Activated T-helper 2 cell treated with anti-CD3 and anti-CD28 coated beads, Interferon-gamma antibody, Interleukin-2, Interleukin-4, amounts not matched to agents 10 μg/mL and 5 μg/mL and 100 μg/mL, durations not matched to agents 14 hours and 24 hours and 36 hours (primary cell): Measurements from ENCODE around the gene DNAJC5. TPM values are rescaled to one million over a fixed set of nuclear protein-coding genes. Genes with fewer than 3 reads are reported as not detected.

Source experiments
- DNase-seq: peaks from one replicate; pipeline ENCODE4 v3.0.0; 2021; ENCODE audit warnings: low spot score
- H3K27ac Mint-ChIP-seq: one replicate; pipeline ENCODE4 v1.8.0; 2021; ENCODE audit warnings: mixed read lengths
- H3K27me3 Mint-ChIP-seq: one replicate; pipeline ENCODE4 v1.8.0; 2021; ENCODE audit warnings: low read depth, mixed read lengths
- H3K36me3 Mint-ChIP-seq: one replicate; pipeline ENCODE4 v1.8.0; 2021; ENCODE audit warnings: low read depth, mixed read lengths
- H3K4me1 Mint-ChIP-seq: one replicate; pipeline ENCODE4 v1.8.0; 2021; ENCODE audit warnings: low read depth, mixed read lengths
- H3K4me3 Mint-ChIP-seq: one replicate; pipeline ENCODE4 v1.8.0; 2021; ENCODE audit warnings: low read depth, mild to moderate bottlenecking, moderate library complexity, mixed read lengths
- H3K9me3 Mint-ChIP-seq: one replicate; pipeline ENCODE4 v1.8.0; 2021; ENCODE audit warnings: mixed read lengths
- intact Hi-C: fragments of 100-400 bp; cut with micrococcal nuclease; formaldehyde crosslinking; loops from one replicate; pipeline ENCODE4 v1.15.1; 2023
- total RNA-seq: library from RNA; stranded (reverse); gene quantifications from 2 replicates; pipeline ENCODE4 v1.2.3, GENCODE V29; 2022

The DNAJC5 gene
- total RNA-seq, 1 donor from 2014 or later: 38.1 TPM

GRCh38 chr20:63979229-63979556, 84.3 kb downstream of the DNAJC5 start:
- Mint-ChIP-seq H3K9me3 (no peaks in the 10 kb centered on the region), H3K27me3 (no peaks in the 10 kb centered on the region), H3K4me3 (peak overlapping the region; percentile 83), H3K36me3 (peaks cover 41% of the 10 kb centered on the region), H3K4me1 (peaks cover 55% of the 10 kb centered on the region), H3K27ac (peak overlapping the region; percentile 79)
- intact Hi-C loops: loop anchor here (10.0 kb wide), 2 partner anchors 114 to 274 kb away; partner anchors contain the start of genes ABHD16B, ARFRP1, TPD52L2 and ZGPAT
- DNase-seq: no peak

DNA sequence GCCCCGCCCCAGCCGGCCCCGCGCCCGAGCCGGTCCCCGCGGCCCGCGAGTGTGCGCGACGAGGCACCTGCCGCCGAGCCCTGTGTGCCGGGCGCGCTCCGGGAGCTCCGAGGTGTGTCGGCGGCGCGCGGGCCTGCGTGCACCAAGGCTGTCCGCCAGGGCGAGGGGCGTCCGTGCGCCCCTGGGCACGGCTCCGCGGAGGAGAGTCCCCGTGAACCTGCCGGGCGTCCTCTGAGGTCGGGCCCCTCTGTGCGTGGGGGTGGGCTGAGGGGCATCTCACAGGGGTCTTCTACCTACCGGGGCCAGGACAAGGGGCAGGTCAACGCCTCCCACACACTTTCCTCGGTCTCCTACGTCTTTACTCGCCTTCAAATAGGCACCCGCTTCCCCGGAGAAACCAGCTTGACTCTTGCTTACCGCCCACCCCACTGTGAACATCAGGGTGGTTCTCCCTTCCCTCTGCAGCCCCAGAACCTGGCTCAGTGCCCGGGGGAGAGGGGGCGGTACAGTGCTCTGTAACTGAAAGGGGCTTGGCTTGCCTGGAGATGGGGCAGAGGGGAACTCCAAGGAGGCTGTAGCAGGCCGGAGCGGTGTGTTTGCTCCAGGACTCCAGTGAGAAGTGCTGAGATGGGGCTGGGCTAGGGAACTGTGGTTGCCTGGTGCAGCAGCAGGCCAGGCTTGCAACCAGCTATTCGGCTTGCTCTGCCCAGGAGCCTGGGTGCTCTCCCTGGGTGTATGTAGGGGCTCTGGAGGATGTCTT, 84.8 kb downstream of the DNAJC5 start, which contains the start of gene SAMD10:
Gene SAMD10 (minus strand): TSS at position 86 of the 760 bp plus-strand sequence. CDS start 175 bp downstream, outside the sequence.
- peak within 1 kb of the TSS; percentile 96 for H3K4me3 Mint-ChIP-seq
- intact Hi-C loops: loop anchor here (1.0 to 10.0 kb wide), 9 partner anchors 23 to 443 kb away; partner anchors contain the start of genes ABHD16B, ARFRP1, PTK6 and RGS19
- H3K4me1 Mint-ChIP-seq: peaks cover 58% of the 10 kb centered on the region
- peaks cover 43% of the 10 kb centered on the region for H3K36me3 Mint-ChIP-seq
- H3K27ac Mint-ChIP-seq: peak within 1 kb of the TSS; percentile 99
- no peaks in the 10 kb centered on the region for H3K9me3 Mint-ChIP-seq
- DNase-seq: peak; percentile 53
- H3K27me3 Mint-ChIP-seq: no peaks in the 10 kb centered on the region

DNA sequence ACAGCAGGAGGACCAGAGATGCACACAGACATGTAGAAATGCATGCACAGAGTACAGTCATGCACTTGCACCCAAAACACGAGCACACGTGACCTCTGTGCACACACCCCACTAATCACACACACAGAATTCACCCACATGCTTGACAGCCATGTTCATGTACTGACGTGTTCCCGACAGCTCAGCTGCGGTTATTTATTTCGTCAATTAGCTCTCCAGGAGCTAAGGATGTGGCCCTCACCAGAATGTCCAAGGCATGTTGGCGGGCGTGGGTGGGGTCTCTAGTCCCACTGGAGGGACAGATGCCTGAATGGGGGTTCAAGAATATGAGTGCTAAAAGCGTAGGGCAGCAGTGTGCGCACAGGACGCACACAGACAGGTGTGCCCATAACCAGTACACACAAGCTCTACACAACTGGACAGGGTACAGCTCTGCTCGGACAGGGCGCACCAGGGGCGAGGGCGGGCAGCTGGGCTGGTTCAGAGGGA, 85.4 kb downstream of the DNAJC5 start:
- intact Hi-C loops: loop anchor here (1.0 to 5.0 kb wide), 7 partner anchors 24 to 444 kb away; partner anchors contain the start of genes PTK6, RGS19, RTEL1 and TCEA2
- Mint-ChIP-seq H3K36me3 (peaks cover 43% of the 10 kb centered on the region), H3K4me1 (peaks cover 56% of the 10 kb centered on the region), H3K9me3 (no peaks in the 10 kb centered on the region), H3K27me3 (no peaks in the 10 kb centered on the region), H3K27ac (peak overlapping the region; percentile 99), H3K4me3 (peak overlapping the region; percentile 96)
- DNase-seq: no peak

DNA sequence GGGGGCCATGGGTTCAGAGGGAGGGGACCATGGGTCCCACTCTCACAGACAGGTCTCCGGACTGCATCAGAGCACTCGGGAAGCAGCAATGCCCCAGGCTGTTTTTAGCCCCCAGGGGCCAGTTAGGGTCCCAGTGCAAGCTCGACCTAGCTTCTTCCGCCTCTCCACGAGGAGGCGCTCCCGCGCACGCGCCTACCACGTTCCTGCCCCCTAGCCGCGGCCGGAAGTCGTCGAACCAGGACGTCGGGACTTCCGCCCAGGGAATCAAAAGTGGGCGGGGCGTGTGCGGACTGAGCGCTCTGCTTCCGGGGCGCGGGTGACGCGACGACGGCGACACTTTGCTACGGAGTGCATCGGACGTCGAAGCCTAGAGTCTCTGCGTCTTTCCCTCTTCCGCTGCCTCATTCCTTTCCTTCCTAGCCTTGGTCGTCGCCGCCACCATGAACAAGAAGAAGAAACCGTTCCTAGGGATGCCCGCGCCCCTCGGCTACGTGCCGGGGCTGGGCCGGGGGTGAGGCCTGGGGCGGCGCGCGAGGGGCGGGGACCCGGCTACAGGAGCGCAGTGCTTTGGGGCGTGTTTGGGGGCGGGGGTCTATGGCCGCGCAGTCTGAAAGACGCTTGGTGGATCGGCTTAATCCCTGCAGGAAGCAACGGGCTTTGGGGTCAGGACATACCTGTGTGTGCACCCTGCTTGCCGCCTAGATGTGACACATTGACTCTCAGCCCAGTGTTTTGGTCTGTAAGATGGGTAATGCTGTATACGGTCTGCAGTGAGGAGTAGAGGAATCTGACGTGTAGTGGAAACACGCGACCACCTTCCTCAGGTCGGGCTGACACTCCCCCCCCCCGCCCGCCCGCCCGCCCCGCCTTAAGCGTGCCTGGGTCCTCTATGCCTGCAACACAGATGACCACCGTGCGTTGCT, 86.1 kb downstream of the DNAJC5 start, which contains the start of gene PRPF6:
Gene PRPF6 (plus strand): TSS at position 327 of the 923 bp plus-strand sequence. CDS start 114 bp downstream, at position 441.
- peak; percentile 93 for DNase-seq
- Mint-ChIP-seq H3K27me3 (no peaks in the 10 kb centered on the region), H3K4me1 (peaks cover 55% of the 10 kb centered on the region), H3K27ac (peak within 1 kb of the TSS; percentile 99), H3K4me3 (peak within 1 kb of the TSS; percentile 96), H3K36me3 (peaks cover 48% of the 10 kb centered on the region), H3K9me3 (no peaks in the 10 kb centered on the region)
- intact Hi-C loops: loop anchor here (1.0 to 5.0 kb wide), 7 partner anchors 24 to 444 kb away; partner anchors contain the start of genes PTK6, RGS19, RTEL1 and TCEA2

- H3K27ac Mint-ChIP-seq: no peak overlapping the region
- peaks cover 39% of the 10 kb centered on the region for H3K4me1 Mint-ChIP-seq
- no peaks in the 10 kb centered on the region for H3K27me3 Mint-ChIP-seq
- intact Hi-C loops: loop anchor here (5.0 kb wide), 2 partner anchors 94 to 326 kb away; partner anchors contain the start of genes RGS19 and RTEL1
- peaks cover 47% of the 10 kb centered on the region for H3K36me3 Mint-ChIP-seq
- peak overlapping the region; percentile 13 for H3K4me3 Mint-ChIP-seq
- H3K9me3 Mint-ChIP-seq: no peaks in the 10 kb centered on the region
- DNase-seq: no peak
Measured at GRCh38 chr20:63982937-63983336, 88.0 kb downstream of the DNAJC5 start.

Other genes with a start within 250 kb of the DNAJC5 start
- 6.5 and 7.1 TPM in 2 replicates for gene STMN3, start 241.7 kb upstream of the DNAJC5 start, total RNA-seq
- gene RTEL1, start 236.8 kb upstream of the DNAJC5 start, total RNA-seq: 44.0 and 46.9 TPM in 2 replicates
- gene TNFRSF6B, start 198.5 kb upstream of the DNAJC5 start, total RNA-seq: not detected in 2 replicates
- gene ARFRP1, start 187.2 kb upstream of the DNAJC5 start, total RNA-seq: 59.0 and 59.1 TPM in 2 replicates
- gene ZGPAT, start 187.1 kb upstream of the DNAJC5 start, total RNA-seq: 29.0 and 36.1 TPM in 2 replicates
- gene LIME1, start 158.5 kb upstream of the DNAJC5 start, total RNA-seq: 15.7 TPM in 2 replicates
- gene SLC2A4RG, start 155.3 kb upstream of the DNAJC5 start, total RNA-seq: 48.3 and 53.0 TPM in 2 replicates
- gene ZBTB46, start 63.9 kb upstream of the DNAJC5 start, total RNA-seq: 1.1 and 1.9 TPM in 2 replicates
- 0.16 TPM in 1 of 2 replicates, not detected in the other for gene ABHD16B, start 33.6 kb upstream of the DNAJC5 start, total RNA-seq
- gene TPD52L2, start 29.9 kb upstream of the DNAJC5 start, total RNA-seq: 62.5 and 66.7 TPM in 2 replicates
- 48.7 and 51.2 TPM in 2 replicates for gene UCKL1, start 61.3 kb downstream of the DNAJC5 start, total RNA-seq
- 26.2 and 27.0 TPM in 2 replicates for gene ZNF512B, start 74.8 kb downstream of the DNAJC5 start, total RNA-seq
- 23.4 and 25.3 TPM in 2 replicates for gene SAMD10, start 84.5 kb downstream of the DNAJC5 start, total RNA-seq
- gene PRPF6, start 86.0 kb downstream of the DNAJC5 start, total RNA-seq: 68.9 and 70.3 TPM in 2 replicates
- 3.8 and 4.3 TPM in 2 replicates for gene C20orf204, start 141.1 kb downstream of the DNAJC5 start, total RNA-seq
- 1.0 and 1.1 TPM in 2 replicates for gene SOX18, start 154.5 kb downstream of the DNAJC5 start, total RNA-seq
- 49.0 and 49.9 TPM in 2 replicates for gene TCEA2, start 168.1 kb downstream of the DNAJC5 start, total RNA-seq
- gene RGS19, start 184.4 kb downstream of the DNAJC5 start, total RNA-seq: 42.0 and 43.3 TPM in 2 replicates
- 0.32 and 0.41 TPM in 2 replicates for gene OPRL1, start 185.0 kb downstream of the DNAJC5 start, total RNA-seq
- 0.21 and 0.25 TPM in 2 replicates for gene LKAAEAR1, start 189.3 kb downstream of the DNAJC5 start, total RNA-seq
- not detected in 2 replicates for gene NPBWR2, start 212.4 kb downstream of the DNAJC5 start, total RNA-seq